RPMI7951 (cell line): ENCODE measurements around the gene TRH. TPM values are rescaled to one million over a fixed set of nuclear protein-coding genes. Genes with fewer than 3 reads are reported as not detected.
"Not testable (repeated sequence)": the region's sequence is repeated elsewhere in the genome, so short reads cannot be mapped to it uniquely, and the experiment has no call there.

ENCODE experiments used
- DNase-seq: peaks from one replicate; pipeline ENCODE4 v3.0.0-alpha.2; 2012; ENCODE audit warnings: low read depth
- total RNA-seq: library from RNA; depleted of rRNA; stranded (reverse); fragments of >200 nt; shearing (Covaris generic); gene quantifications from 2 replicates; pipeline ENCODE4 v1.2.3, GENCODE V29; 2014

TRH gene
- total RNA-seq, 1 experiment from 2014 or later = not detected

DNA sequence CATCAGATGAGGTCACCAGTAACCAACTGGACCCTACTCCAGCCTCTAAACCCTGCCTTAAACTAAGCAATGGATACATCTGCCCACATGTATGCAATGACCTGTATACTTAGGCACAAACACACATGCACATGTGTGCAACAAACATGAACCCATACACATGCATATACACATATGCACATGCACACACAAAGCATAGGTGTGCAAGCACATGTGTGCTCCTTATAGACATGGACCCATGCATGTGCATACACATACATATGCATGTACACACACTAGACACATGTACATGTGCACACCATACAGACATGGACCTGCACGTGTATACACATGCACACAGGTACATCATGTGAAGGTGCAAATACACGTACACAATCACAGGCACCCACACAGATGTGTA lies 8.6 kb upstream of the TRH start:
- DNase-seq = no peak

DNA sequence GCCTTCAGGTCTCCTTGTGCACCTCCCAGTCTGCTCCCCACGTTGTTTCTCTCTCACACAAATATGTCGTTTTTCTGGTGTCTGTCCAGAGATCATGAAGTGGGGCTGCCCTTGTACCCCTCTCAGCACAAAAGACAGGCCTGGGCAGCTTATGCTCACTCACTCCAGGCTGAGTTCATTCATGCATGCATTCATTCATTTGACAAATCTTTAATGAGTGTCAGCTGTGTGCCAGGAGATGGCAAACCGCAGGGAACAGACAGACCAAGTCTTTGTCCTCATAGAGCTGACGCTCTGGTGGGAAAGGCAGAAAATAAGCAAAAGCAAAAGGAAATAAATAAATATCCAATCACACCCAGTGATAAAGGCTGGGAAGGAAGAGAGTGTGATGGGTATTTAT lies 7.6 kb upstream of the TRH start:
- DNase-seq = peak; percentile 55

DNA sequence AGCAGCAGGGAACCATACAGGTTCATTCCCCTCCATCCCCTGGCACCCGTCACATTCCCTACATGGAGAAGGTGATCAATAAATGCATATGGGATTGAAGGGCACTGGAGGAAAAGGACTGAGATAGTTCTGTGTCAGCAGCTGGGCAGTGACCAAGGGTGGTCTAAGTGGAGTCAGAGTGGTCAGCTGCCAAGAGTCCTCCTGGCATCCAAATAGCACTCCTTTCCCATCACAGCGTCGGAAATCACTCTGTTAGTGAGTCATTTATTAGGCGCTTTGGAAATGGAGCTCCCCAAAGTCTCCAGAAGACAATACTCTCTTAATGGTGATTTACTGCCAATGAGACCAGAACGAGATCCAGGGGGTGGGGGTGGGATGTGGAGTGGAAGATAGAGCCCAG lies 6.8 kb upstream of the TRH start:
- DNase-seq = no peak

DNA sequence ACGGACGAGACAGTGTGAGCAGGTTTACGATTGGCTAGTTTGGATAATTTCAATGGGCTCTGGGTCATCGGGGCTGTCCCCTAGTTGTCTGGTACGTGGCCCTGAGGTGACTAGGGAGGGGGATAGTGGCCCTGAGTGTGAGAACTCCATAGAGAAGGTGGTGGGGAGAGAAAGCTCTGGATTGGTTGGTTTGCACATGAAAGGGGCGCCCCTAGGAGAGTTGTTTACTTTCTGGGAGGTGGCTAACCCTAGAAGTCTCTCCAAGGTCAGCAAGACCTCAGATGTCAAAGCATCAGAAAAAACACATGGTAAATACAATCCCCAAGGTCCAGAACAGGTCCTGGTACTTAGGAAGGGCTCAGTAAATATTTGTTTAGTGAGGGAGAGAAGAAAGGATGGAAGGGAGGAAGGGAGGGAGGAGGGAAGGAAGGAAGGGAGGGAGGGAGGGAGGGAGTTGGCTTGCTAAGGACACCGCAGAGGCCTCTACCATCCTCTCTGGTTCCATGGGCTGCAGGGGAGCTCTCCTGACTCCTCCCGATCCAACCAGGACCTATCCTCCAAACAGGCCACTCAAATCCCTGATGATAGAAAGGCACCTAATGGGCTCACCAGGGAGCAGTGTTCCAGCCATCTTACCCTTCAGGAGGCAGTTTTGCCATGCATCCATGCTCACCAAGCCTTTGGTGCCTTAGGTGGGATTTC lies 3.0 kb upstream of the TRH start:
- DNase-seq = no peak

DNA sequence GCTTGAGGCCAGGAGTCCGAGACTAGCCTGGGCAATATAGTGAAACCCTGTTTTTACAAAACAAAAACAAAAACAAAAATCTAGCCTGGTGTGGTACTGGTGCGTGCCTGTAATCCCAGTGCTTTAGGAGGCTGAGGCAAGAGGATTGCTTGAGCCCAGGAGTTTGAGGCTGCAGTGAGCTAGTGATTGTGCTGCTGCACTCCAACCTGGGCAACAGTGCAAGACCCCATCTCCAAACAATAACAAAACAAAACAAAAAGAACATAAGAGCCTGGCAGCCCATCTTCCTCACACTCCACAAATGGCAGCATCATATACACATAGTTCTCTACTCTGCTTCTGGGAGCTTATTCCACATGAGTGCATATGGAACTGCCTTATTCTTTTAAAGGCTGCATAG lies 2.2 kb upstream of the TRH start:
- DNase-seq = no peak

DNA sequence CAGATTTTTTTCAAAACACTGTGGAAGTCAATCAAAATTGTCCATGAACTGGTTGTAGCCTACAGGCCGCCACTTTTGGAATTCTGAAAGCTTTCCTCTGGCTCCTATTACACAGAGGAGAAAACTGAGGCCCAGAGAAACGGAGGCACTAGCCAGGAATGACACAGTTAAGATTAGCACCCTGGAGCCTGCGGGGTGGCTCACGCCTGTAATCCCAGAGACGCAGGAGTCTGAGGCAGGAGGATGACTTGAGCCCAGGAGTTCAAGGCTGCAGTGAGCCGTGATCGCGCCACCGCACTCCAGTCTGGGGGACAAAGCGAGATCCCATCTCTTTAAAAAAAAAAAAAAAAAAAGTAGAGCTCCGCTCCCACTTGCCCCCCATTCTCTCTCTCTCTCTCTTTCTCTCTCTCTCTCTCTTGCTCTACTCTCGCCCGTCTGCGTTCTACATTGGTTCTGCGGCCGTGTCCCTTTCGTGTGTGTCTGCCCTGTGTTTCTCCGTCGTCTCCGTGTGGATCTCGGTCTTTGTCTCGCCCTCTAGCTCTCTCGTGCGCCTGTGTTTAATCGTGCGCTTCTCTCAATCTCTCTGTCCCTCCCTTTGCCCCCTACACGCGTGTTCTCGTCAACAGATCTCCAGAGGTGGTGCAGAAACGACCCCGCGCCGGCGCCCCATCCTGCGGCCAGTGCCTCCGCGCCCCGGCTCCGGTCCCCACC lies 512 bp upstream of the TRH start:
- no peak for DNase-seq

DNA sequence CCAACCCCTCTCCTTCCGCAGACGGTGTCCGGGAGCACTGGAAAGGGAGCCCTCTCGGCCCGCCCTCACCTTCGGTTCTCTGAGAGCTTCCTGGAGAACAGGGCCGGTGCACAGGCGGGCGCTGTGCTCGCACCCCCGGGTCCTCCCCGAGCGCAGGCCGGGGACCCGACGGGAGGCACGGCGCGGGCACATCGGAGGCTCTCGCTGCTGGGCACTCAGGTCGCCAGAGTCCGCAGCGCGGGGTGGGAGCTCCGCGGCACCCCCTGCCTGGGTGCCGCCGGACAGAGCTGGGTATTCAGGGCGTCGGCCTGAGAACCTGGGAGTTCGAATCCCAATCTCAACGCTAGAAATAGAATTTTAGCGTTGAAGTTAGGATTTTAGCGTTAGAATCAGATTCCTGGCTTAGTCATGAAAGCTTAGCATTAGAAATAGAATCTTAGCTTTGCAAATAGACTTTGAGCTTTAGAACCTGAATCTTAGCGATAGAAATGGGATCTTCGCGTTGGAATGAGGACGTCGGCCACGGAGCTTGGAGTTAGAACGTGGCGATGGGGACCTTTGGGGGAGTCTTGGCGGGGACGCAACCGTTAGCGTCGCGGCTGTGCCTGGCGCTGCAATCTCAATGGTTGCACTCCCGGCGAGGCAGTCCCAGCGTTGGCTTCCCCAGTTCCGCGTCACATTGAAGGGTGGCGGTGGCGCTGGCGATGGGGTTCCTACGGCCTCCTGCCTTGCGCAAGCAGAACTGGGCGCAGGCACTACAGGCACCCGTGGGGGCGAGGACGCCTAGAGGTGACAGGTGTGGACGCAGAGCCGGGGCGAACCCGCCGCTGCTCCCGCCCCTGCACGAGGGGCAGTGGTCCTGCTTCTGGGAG lies 549 bp downstream of the TRH start:
- DNase-seq = no peak

DNA sequence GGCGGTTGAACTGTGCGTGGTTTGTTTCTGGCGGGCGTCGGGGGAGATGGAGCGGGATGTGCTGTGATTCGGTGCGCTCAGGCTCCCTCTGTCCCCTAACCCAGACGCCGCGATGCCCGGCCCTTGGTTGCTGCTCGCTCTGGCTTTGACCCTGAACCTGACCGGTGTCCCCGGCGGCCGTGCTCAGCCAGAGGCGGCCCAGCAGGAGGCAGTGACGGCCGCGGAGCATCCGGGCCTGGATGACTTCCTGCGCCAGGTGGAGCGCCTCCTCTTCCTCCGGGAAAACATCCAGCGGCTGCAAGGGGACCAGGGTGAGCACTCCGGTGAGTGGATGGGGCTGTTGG lies 1.2 kb downstream of the TRH start:
- DNase-seq = no peak

DNA sequence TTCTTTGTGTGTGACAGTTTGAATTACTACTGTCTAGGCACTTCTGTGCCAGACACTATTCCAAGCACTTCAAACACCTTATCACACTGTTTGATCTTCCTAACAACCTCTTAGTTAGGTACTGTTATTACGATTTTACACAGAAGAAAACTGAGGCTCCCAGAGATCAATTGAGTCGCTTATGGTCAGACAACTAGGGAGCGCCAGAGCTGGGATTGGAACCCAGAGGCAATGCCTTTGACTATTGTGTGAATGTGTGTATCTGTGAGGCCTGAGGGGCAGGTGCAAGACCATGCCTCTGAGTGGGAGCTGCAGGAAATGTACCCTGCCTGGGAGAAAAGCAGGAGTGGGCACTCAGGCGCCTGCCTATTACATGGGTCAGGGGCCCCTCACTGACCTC lies 1.8 kb downstream of the TRH start:
- DNase-seq = no peak

DNA sequence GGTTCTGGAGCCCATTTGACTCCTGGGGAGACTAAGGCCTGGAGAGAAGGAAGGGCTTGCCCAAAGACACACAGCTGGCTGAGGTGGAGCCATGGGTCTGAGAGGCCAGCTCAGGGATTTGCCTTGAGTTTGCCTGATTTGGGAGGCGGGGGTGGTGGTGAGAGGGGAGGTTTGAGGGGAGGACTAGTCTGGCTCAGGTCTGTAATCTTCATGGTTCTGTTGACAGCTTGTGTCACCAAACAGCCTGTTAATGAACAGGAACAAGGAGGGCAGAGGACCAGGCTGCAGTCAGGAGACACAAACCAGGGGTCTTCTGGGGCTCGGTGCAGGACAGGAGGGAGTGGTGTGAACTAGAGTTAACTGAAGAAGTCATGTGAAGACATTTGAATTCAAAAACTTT lies 3.6 kb downstream of the TRH start:
- DNase-seq = no peak

DNA sequence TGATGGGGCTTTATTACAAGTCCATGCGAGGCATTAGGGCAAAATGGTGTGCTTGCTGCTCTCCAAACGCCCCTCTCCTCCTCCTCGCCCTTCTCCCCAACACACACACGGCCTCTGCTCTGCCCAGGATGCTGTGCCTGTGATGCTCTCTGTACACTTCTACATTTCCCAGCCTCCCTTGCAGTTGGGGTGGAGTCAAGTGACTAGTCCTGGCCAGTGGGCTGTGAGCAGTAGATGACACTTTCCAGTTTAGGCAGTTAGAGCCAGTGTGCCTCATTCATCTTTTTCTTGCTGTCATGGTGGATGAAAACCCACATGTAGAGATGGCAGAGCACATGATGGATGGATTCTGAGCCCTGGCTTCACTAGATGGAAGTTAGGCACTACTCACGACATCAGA lies 5.4 kb downstream of the TRH start:
- no peak for DNase-seq

DNA sequence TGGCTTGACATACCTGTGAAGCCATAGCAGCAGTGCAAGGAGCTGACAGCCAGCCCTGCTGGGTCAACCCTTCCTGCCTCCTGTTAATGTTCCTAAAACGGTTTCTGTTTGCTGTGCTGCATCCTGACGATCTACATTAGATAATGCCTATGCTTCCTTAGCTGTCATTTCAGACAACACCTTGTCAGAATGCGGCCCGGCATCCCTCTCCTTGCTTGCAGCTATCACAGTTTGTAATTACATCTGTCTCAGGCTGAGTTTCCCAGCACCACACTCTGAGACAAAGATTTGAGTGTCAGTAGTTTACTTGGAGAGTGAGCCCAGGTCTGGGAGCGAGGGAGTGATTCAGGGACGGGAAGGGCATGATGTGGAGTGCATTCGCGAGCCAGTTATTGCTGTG lies 9.0 kb downstream of the TRH start:
- DNase-seq = no peak

DNA sequence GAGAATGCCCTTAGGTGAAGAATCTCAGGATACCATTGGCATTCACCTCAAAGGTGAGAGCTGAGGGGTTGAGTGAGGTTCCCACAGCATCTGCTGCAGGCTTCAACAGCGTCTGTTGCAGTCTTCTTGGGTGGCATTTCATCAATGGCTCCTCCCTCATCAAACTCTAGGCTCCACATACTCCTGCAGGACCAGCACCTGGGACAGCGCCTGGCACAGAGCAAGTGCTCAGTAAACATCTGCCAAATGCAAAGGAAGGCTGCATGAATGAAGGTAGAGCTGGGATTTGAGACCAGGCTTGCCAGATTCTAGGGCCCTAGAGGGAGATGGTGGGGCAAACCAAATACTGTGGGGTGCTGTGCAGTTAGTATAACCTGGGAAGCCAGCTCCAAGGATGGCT lies 9.6 kb downstream of the TRH start:
- DNase-seq = no peak

DNA sequence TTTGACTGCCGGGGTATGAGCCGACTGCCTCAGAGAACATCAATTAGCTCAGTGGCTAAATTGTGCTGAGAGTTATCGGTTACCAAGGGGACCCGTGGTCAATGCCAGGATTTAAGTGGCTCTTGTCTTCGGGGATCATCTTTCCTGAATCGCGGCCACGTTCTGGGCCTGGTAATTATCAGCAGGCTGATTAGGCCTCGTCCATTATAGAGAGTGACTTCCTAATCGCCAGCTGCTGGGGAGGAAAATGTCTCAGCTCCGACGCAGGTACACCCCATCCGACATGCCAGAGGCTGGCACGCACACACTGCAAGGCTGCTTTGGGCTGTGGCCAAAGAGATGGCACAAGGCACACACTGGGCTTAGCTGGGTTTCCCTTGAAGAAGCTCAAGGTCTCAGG lies 10.6 kb downstream of the TRH start:
- DNase-seq = no peak

DNA sequence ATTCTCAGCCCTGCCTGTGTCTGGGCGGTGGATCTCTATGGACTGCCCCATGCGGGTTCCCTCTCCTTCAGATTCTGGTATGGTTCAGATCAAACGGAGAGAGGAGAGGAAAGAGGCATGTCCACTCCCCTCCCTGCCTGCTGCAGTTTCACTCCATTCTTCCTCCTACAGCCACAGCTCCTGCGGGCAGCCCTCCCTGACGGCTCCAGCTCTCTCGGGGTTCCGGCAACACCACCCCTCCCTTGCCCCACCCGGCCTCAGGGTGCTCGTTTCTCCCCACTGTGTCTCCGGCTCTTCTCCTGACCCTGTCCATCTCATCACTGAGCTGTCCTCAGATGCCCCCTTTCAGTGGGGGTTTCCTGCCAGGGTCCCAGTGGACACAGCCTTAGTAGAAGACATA lies 13.9 kb downstream of the TRH start:
- no peak for DNase-seq

DNA sequence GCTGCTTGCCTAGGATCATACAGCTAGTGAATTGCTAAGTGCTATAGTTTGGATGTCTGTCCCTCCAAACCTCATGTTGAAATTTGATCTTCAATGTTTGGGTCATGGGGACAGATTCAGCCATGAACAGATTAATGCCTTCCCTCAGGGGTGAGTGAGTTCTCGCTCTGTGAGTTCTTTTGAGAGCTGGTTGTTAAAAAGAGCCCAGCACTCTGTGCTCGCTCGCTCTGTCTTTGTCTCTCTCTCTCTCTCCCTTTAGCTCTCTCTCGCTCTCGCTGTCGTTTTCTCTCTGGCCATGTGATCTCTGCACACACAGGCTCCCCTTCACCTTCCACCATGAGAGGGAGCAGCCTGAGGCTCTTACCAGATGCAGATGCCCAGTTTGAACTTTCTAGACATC lies 14.9 kb downstream of the TRH start:
- DNase-seq = no peak

DNA sequence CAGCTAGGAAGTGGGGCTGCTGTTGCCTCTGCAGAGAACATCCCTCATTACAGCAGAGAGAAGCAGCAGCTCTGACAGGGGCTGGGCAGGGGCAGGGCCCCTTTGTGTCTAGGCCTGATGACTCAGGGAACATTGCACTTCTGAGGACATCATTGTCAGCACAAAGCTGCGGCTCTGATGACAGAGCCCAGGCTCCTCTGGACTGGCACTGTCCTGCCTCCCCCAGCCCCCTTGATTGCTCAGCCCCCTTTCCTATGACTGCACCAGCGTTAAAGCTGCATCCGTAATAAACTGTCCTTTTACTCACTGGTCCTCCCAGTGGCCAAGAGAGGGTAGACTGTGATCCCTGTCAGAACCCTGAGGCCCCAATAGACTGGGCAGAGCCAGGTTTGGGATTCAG lies 18.3 kb downstream of the TRH start:
- DNase-seq = peak; percentile 7

DNA sequence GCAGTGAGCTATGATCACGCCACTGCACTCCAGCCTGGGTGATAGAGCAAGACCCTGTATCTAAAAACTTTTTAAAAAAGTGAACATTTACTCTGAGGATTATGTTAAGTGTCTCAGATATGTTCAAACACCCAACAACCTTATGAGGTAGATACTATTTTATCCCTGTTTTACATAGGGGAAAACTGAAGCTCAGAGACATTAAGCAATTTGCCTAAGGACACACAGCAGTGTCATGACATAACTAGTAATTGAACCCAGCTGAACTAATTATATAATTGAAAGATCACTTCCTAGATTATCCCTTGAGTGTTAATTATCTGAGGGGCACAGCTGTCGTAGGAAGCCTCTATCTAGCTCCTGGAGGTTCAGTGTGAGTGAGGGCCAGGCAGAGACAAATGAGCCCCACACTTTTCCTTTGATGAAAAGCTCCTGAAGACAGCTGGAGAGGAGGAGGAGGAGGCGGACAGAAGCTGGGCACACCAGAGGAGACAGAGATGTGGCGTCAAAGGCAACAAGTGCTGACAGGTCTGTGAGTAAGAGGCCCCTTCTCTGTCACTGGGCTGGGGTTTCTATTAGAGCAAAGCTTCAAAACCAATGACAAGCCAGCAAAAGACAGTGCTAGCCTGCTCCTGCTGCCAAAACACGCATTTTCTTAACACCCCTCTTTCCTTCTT lies 20.5 kb downstream of the TRH start:
- no peak for DNase-seq

DNA sequence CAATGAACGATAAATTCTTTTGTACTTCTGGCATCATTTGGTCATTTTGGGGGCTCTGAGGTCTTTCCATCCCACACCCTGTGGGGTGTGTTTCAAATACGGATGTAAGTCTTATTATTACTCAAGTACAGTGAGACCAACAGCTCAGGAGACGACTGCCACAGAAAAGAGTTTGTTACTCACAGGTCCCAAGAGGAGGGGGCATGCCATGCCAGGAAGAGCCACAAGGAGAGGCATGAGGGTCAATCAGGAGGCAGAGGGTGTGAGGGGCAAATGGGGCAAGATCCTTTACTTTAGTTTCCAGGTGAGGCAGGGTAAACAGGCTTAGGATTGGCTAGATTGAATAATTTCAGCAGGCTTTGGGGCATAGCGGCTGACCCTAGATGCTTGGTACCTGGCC lies 21.6 kb downstream of the TRH start:
- no peak for DNase-seq

DNA sequence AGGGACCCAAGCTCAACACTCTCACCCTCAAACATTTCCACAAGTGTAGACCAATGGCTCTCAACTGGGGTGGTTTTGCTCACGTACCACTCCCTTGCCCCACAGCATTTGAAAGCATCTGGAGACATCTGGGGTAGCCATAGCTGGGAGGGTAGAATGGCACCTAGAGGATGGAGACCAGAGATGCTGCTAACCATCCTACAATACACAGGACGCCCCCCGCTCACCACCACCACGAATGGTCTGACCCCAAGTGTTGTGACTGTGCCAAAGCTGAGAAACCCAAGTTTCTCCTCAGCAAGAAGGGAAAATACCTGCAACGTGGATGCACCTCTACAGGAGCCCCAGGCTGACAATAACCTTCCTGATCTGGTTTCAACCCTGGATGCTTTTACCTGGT lies 24.7 kb downstream of the TRH start:
- DNase-seq = not testable (repeated sequence)

DNA sequence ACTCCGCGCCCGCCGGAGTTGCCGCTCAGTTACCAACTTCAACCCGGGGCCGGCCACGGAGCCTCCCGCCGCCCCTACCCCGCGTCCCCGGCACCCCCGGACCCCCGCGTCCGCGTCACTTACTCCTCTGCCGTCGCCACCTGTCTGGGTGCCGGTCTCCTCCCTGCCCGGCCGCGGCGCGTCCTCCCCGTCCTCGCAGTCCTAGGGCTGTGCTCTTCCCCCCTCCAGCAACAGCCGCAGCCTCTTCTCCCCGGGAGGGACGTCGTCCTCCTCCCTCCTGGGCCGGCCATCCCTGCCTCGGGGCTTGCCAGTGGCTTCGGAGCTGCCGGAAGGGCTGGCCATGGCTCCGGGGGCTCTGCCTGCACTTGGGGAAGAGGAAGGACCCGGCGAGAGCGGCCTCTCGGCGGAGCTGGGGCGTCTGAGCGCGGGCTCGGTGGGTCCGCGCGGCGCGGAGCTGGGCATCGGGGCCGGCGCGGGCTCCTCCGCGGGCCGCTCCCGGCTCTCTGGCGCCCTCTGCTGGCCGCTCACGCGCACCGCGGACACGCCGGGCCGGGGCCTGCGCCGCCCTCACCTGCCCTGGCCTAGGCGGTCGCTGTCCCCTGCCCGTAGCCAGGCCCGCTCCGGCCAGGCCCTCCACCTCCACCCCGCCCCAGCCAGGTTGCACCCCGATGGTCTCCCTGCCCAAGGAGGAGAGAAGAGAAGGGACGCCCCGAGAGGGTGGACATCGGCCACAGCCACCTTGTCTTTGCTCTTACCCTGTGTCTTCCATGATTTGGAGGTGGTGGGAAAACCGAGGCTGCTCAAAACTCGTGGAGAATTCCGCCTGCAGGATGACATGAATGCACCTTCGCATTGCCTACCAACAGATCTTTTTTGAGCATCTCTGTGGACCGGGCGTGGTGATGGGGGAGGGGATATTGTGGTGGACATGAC lies 28.4 kb downstream of the TRH start:
- peak; percentile 13 for DNase-seq
